Mesenchymal stem cell (in vitro differentiated cells and primary cell): ENCODE results near the gene SIX1.
A peak's percentile ranks its signal among the peaks of the same experiment; 100 is the strongest.

Experiments
- DNase-seq: peaks from one replicate; pipeline ENCODE4 v3.0.0-alpha.2; 2013
- H2AFZ ChIP-seq: one replicate; pipeline ENCODE4 v1.6.1; 2013; ENCODE audit warnings: low read depth, mild to moderate bottlenecking, control low read depth, inconsistent platforms, low read length, moderate library complexity
- H2AK5ac ChIP-seq: 2 replicates; pipeline ENCODE4 v1.6.1; 2013; ENCODE audit warnings: low read length, moderate library complexity, mild to moderate bottlenecking, inconsistent platforms; ENCODE audit not compliant: severe bottlenecking
- H2BK120ac ChIP-seq: one replicate; pipeline ENCODE4 v1.6.1; 2013; ENCODE audit warnings: low read depth, mild to moderate bottlenecking, inconsistent platforms, low read length, moderate library complexity
- H2BK12ac ChIP-seq, 2 experiments: one replicate each; pipeline ENCODE4 v1.6.1; 2013; ENCODE audit warnings: inconsistent platforms in 2 of 2, low read length in 2 of 2, mild to moderate bottlenecking in 2 of 2, moderate library complexity in 2 of 2, control low read depth in 1 of 2
- H2BK15ac ChIP-seq: one replicate; pipeline ENCODE4 v1.6.1; 2013; ENCODE audit warnings: mild to moderate bottlenecking, low read depth, inconsistent platforms; ENCODE audit not compliant: poor library complexity, severe bottlenecking
- H2BK5ac ChIP-seq: 2 replicates; pipeline ENCODE4 v1.6.1; 2013; ENCODE audit warnings: low read depth, mild to moderate bottlenecking, low read length, control low read depth, inconsistent platforms; ENCODE audit not compliant: poor library complexity, severe bottlenecking
- H3K14ac ChIP-seq, 2 experiments: one replicate each; pipeline ENCODE4 v1.6.1; 2013; ENCODE audit warnings: inconsistent platforms in 2 of 2, low read length in 2 of 2, control low read depth in 1 of 2, mild to moderate bottlenecking in 1 of 2, moderate library complexity in 1 of 2
- H3K18ac ChIP-seq, 2 experiments: one replicate each; pipeline ENCODE4 v1.6.1; 2013; ENCODE audit warnings: inconsistent platforms in 2 of 2, low read length in 2 of 2, control low read depth in 1 of 2, low read depth in 1 of 2, mild to moderate bottlenecking in 1 of 2
- H3K23ac ChIP-seq, 2 experiments: one replicate each; pipeline ENCODE4 v1.6.1; 2013; ENCODE audit warnings: inconsistent platforms in 2 of 2, low read length in 2 of 2, mild to moderate bottlenecking in 2 of 2, moderate library complexity in 2 of 2, control low read depth in 1 of 2
- H3K27ac ChIP-seq: 2 replicates; pipeline ENCODE4 v1.5.1; 2013; ENCODE audit warnings: mild to moderate bottlenecking, moderate library complexity, low read length, control low read depth, inconsistent platforms; ENCODE audit not compliant: poor library complexity, severe bottlenecking
- H3K27me3 ChIP-seq, 2 experiments: 2 replicates each; pipeline versions ENCODE4 v1.6.1 to v1.7.0; 2013; ENCODE audit warnings: low read length in 2 of 2, mild to moderate bottlenecking in 2 of 2, moderate library complexity in 2 of 2, control low read depth in 1 of 2, inconsistent platforms in 1 of 2; ENCODE audit not compliant: control insufficient read depth in 1 of 2, insufficient read depth in 1 of 2
- H3K36me3 ChIP-seq, 2 experiments: 2 replicates each; pipeline versions ENCODE4 v1.6.1 to v1.7.0; 2013; ENCODE audit warnings: low read length in 2 of 2, control low read depth in 1 of 2, inconsistent platforms in 1 of 2, low read depth in 1 of 2, mild to moderate bottlenecking in 1 of 2; ENCODE audit not compliant: insufficient read depth in 2 of 2, control insufficient read depth in 1 of 2
- H3K4ac ChIP-seq, 2 experiments: one replicate each; pipeline ENCODE4 v1.6.1; 2013; ENCODE audit warnings: inconsistent platforms in 2 of 2, low read length in 2 of 2, mild to moderate bottlenecking in 2 of 2, moderate library complexity in 2 of 2, control low read depth in 1 of 2, low read depth in 1 of 2
- H3K4me1 ChIP-seq: 2 replicates; pipeline ENCODE4 v1.6.1; 2013; ENCODE audit warnings: low read depth, low read length, control low read depth; ENCODE audit not compliant: control insufficient read depth, insufficient read depth
- H3K4me2 ChIP-seq: 2 replicates; pipeline ENCODE4 v1.6.1; 2013; ENCODE audit warnings: low read length, mild to moderate bottlenecking, inconsistent platforms; ENCODE audit not compliant: poor library complexity, severe bottlenecking
- H3K4me3 ChIP-seq, 2 experiments: 2 replicates each; pipeline versions ENCODE4 v1.5.1 to v1.7.0; 2013; ENCODE audit warnings: low read length in 2 of 2, mild to moderate bottlenecking in 2 of 2, control low read depth in 1 of 2, low read depth in 1 of 2; ENCODE audit not compliant: insufficient read depth in 1 of 2
- H3K79me1 ChIP-seq: replicated peaks from 2 replicates; pipeline ENCODE4 v1.6.1; 2013; ENCODE audit warnings: mild to moderate bottlenecking, control low read depth, low read length, inconsistent platforms; ENCODE audit not compliant: poor library complexity, severe bottlenecking
- H3K9ac ChIP-seq: 2 replicates; pipeline ENCODE4 v1.7.0; 2013; ENCODE audit warnings: mild to moderate bottlenecking, low read length, moderate library complexity
- H3K9me3 ChIP-seq: 2 replicates; pipeline ENCODE4 v1.7.0; 2013; ENCODE audit warnings: mild to moderate bottlenecking, low read length; ENCODE audit not compliant: control insufficient read depth
- H4K8ac ChIP-seq: one replicate; pipeline ENCODE4 v1.6.1; 2013; ENCODE audit warnings: inconsistent platforms, mild to moderate bottlenecking, low read length, moderate library complexity
- H4K91ac ChIP-seq: one replicate; pipeline ENCODE4 v1.6.1; 2013; ENCODE audit warnings: mild to moderate bottlenecking, low read length, inconsistent platforms
- WGBS: methylation state at CpG from one replicate; pipeline ENCODE4 v1.1.7; 2013; ENCODE audit warnings: mixed read lengths; 5-methylcytosine and 5-hydroxymethylcytosine counted together

Gene SIX1

DNA sequence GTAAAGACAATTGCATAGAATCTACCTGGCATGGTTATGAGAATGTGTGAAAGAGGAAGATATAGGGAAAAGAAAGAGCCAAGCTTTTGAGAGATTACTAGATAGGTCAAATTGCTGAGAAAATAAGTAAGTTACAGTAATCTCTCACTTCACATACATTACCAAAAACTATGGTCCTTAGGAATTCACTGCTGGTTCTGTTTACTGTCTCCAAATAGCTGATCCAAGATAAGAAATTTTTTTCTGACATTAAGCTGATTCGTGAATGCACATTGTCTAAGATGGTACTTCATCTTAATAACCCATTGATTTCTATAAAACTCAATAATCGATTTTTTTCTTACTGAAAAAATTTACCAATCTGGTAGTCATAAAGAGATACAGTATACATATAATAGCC is 17.4 kb downstream of the SIX1 start:
- Histone ChIP-seq H3K27me3 (no peaks in the 10 kb centered on the region), H4K8ac (no peak overlapping the region), H3K4me3 (no peak overlapping the region), H3K4ac (no peak overlapping the region), H2BK12ac (no peak overlapping the region), H2AK5ac (no peak overlapping the region), H3K23ac (no peak overlapping the region), H4K91ac (no peak overlapping the region), H3K9ac (no peak overlapping the region), H3K4me2 (no peak overlapping the region), H3K79me1 (peaks cover 9% of the 10 kb centered on the region), H3K18ac (no peak overlapping the region), H2BK15ac (no peak overlapping the region), H2BK120ac (no peak overlapping the region), H3K14ac (no peak overlapping the region), H2BK5ac (no peak overlapping the region), H3K27ac (no peak overlapping the region), H3K36me3 (no peaks in the 10 kb centered on the region), H2AFZ (no peak overlapping the region), H3K9me3 (no peaks in the 10 kb centered on the region), H3K4me1 (peaks cover 5% of the 10 kb centered on the region)
- 60% methylated on average over 1 of the region's 2 CpGs for WGBS
- DNase-seq, result no peak

DNA sequence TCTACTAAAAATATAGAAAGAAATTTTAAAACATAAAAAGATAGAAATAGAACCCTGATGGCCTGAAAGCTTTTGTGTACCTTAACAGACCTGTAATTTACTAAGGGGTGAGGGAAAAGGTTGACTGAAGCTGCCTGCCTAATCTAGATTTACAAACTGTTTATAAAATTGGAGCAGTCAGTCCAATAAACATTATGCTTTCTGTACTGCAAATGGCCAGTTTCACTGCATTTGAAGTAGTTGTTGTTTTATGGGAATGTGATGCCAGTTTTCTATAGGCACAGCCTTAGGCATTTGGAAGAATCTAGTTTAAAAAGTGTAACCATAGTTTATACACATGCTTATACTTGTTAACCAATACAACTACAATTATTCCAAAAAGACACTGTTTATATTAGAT is 19.1 kb downstream of the SIX1 start:
- Histone ChIP-seq H3K4me2 (no peak overlapping the region), H4K91ac (no peak overlapping the region), H3K79me1 (peaks cover 9% of the 10 kb centered on the region), H3K23ac (no peak overlapping the region), H3K27ac (no peak overlapping the region), H4K8ac (no peak overlapping the region), H2BK120ac (no peak overlapping the region), H3K27me3 (no peaks in the 10 kb centered on the region), H2AFZ (no peak overlapping the region), H2AK5ac (no peak overlapping the region), H3K9me3 (no peaks in the 10 kb centered on the region), H3K14ac (no peak overlapping the region), H3K9ac (no peak overlapping the region), H3K18ac (no peak overlapping the region), H2BK15ac (no peak overlapping the region), H2BK5ac (no peak overlapping the region), H3K4me3 (no peak overlapping the region), H2BK12ac (no peak overlapping the region), H3K36me3 (no peaks in the 10 kb centered on the region), H3K4me1 (peaks cover 3% of the 10 kb centered on the region), H3K4ac (no peak overlapping the region)
- no peak for DNase-seq

DNA sequence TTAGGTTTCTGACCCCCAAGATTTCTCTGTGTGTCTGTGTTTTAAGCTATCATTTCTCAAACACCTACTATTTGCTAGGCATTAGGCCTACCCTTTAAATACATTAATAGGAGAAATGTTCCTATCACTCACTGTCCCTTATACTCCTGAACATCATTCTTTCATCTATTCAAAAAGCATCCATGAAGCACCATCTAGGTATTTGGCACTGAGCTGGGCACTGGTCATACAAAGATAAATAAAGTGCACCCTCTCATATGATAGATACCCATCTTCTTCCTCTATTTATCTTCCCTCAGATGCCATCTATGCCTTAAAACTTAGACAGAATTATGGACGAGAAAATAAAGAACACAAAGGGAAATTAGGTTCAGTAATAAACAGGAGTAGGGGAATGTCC is 20.4 kb downstream of the SIX1 start:
- Histone ChIP-seq H2AFZ (no peak overlapping the region), H2BK15ac (no peak overlapping the region), H3K4me3 (no peak overlapping the region), H4K91ac (no peak overlapping the region), H2AK5ac (no peak overlapping the region), H4K8ac (no peak overlapping the region), H3K9ac (no peak overlapping the region), H3K4me1 (peaks cover 2% of the 10 kb centered on the region), H3K36me3 (no peaks in the 10 kb centered on the region), H3K27ac (no peak overlapping the region), H2BK12ac (no peak overlapping the region), H3K23ac (no peak overlapping the region), H3K4ac (no peak overlapping the region), H3K4me2 (no peak overlapping the region), H3K27me3 (no peaks in the 10 kb centered on the region), H3K14ac (no peak overlapping the region), H2BK5ac (no peak overlapping the region), H2BK120ac (no peak overlapping the region), H3K79me1 (peaks cover 13% of the 10 kb centered on the region), H3K9me3 (no peaks in the 10 kb centered on the region), H3K18ac (no peak overlapping the region)
- DNase-seq, result no peak
- WGBS, result no CpG with 5 or more reads among the region's 1 CpG

DNA sequence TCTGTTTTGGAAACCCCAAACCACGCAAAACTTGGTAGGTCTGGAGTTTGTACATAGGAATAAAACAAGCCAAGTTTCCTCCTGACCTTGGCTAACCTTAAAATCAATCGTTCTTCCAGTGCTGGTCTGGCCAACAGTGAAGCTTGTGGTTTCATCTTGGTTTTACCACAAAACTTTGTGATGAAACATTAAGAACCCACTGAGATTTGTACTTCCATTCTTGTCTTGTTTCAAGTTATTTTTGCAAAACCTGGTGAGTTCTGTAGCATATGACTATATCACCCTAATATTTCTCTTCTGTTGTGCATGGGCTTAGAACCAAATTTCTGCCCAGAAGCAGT is 26.4 kb downstream of the SIX1 start:
- Histone ChIP-seq H3K9ac (peak overlapping the region; percentile 45), H2AFZ (no peak overlapping the region), H3K14ac (no peak overlapping the region), H3K4me1 (peaks cover 2% of the 10 kb centered on the region), H3K36me3 (no peaks in the 10 kb centered on the region), H2BK15ac (no peak overlapping the region), H3K79me1 (peaks cover 18% of the 10 kb centered on the region), H4K8ac (no peak overlapping the region), H3K27me3 (no peaks in the 10 kb centered on the region), H3K4me3 (peak overlapping the region in 1 of 2 experiments; percentile 28), H3K27ac (peak overlapping the region; percentile 31), H2AK5ac (no peak overlapping the region), H3K4ac (no peak overlapping the region), H3K4me2 (no peak overlapping the region), H2BK5ac (no peak overlapping the region), H4K91ac (no peak overlapping the region), H3K18ac (no peak overlapping the region), H2BK12ac (no peak overlapping the region), H3K9me3 (no peaks in the 10 kb centered on the region), H3K23ac (no peak overlapping the region), H2BK120ac (no peak overlapping the region)
- peak; percentile 30 for DNase-seq
- WGBS, result 56% methylated on average over 2 of the region's 2 CpGs
